HL-60 (cell line): ENCODE results near the gene SEMA4G.

ENCODE experiments used
- CTCF ChIP-seq: IDR thresholded peaks from one replicate; pipeline ENCODE4 v1.5.1; 2011; ENCODE audit warnings: low read length, control low read depth, inconsistent platforms; ENCODE audit not compliant: insufficient read depth
- POLR2AphosphoS5 ChIP-seq: IDR thresholded peaks from 2 replicates; pipeline ENCODE4 v1.6.1; 2012; ENCODE audit warnings: low read depth

GRCh38 chr10:100968863-100969186, 479 bp upstream of the SEMA4G start:
- no peak for TF ChIP-seq CTCF
- TF ChIP-seq POLR2AphosphoS5, result no peak
